K562 (cell line): ENCODE measurements around the gene STXBP6.
"Not testable (repeated sequence)": the region's sequence is repeated elsewhere in the genome, so short reads cannot be mapped to it uniquely, and the experiment has no call there.

Experiments used
- CEBPB ChIP-seq: fragments of 450-650 bp; IDR thresholded peaks from 2 replicates; pipeline ENCODE4 v1.6.1; 2016; ENCODE audit warnings: missing genetic modification characterization, missing compliant biosample characterization
- CHCHD3 ChIP-seq: fragments of 250-450 bp; sonication (Bioruptor Pico); IDR thresholded peaks from 2 replicates; pipeline ENCODE4 v2.1.2; 2022; ENCODE audit warnings: mild to moderate bottlenecking
- COPS2 ChIP-seq: fragments of 450-650 bp; conservative IDR thresholded peaks from 2 replicates; pipeline ENCODE4 v1.6.1; 2016; ENCODE audit warnings: mild to moderate bottlenecking, moderate library complexity
- CTBP1 ChIP-seq: fragments of 450-650 bp; IDR thresholded peaks from 2 replicates; pipeline ENCODE4 v1.6.1; 2016; ENCODE audit warnings: borderline replicate concordance
- ESRRA ChIP-seq: fragments of 450-650 bp; IDR thresholded peaks from 2 replicates; pipeline ENCODE4 v1.6.1; 2014; ENCODE audit warnings: low read depth, mild to moderate bottlenecking, moderate library complexity, borderline replicate concordance
- NR4A1 ChIP-seq, 2 experiments: fragments of 250-450 bp in 1 of 2; fragments of 450-650 bp in 1 of 2; sonication (Bioruptor Pico) in 1 of 2; IDR thresholded peaks; 2 replicates each; pipeline versions ENCODE4 v1.4.0 to v1.6.1; 2016 to 2020; ENCODE audit warnings: mild to moderate bottlenecking in 2 of 2, missing compliant biosample characterization in 1 of 2, missing genetic modification characterization in 1 of 2, moderate library complexity in 1 of 2
- TF ChIP-seq, protein P1 (sequence below), 3 experiments: IDR thresholded peaks in 2 of 3; conservative IDR thresholded peaks in 1 of 3; 2 replicates each; pipeline ENCODE4 v1.5.1; 2011 to 2012; ENCODE audit warnings: low read length in 3 of 3, mild to moderate bottlenecking in 3 of 3, control low read depth in 2 of 3, improper control_type of control experiment in 1 of 3, inconsistent platforms in 1 of 3, low read depth in 1 of 3, mixed read lengths in 1 of 3, moderate library complexity in 1 of 3; ENCODE audit not compliant: insufficient read depth in 2 of 3

DNA sequence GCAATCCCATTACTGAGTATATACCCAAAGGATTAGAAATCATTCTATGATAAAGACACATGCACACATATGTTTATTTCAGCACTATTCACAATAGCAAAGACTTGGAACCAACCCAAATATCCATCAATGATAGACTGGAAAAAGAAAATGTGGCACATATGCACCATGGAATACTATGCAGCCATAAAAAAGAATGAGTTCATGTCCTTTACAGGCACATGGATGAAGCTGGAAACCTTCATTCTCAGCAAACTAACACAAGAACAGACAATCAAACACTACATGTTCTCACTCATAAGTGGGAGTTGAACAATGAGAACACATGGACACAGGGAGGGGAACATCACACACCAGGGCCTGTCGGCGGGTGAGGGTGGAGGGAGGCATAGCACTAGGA lies 113.2 kb downstream of the STXBP6 start:
- TF ChIP-seq CTBP1; NR4A1 (CRISPR knock-in tag; IDR thresholded peaks at IDR 0.05); NR4A1 (tag; IDR thresholded peaks at IDR 0.05); COPS2; CEBPB (tag); CHCHD3 (CRISPR knock-in tag); ESRRA: not testable (repeated sequence)
- TF ChIP-seq, protein P1, sequence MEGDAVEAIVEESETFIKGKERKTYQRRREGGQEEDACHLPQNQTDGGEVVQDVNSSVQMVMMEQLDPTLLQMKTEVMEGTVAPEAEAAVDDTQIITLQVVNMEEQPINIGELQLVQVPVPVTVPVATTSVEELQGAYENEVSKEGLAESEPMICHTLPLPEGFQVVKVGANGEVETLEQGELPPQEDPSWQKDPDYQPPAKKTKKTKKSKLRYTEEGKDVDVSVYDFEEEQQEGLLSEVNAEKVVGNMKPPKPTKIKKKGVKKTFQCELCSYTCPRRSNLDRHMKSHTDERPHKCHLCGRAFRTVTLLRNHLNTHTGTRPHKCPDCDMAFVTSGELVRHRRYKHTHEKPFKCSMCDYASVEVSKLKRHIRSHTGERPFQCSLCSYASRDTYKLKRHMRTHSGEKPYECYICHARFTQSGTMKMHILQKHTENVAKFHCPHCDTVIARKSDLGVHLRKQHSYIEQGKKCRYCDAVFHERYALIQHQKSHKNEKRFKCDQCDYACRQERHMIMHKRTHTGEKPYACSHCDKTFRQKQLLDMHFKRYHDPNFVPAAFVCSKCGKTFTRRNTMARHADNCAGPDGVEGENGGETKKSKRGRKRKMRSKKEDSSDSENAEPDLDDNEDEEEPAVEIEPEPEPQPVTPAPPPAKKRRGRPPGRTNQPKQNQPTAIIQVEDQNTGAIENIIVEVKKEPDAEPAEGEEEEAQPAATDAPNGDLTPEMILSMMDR (IDR thresholded peaks at IDR 0.05 in 2 of 3, conservative IDR thresholded peaks at IDR 0.05 in 1 of 3; ENCODE audit: insufficient read depth in 2 of 3, low read depth in 1 of 3, low read length in 3 of 3): not testable (repeated sequence)
